Measurements from ENCODE around the gene SORCS3. TPM values are rescaled to one million over a fixed set of nuclear protein-coding genes. Genes with fewer than 3 reads are reported as not detected.

Gene SORCS3
- total RNA-seq, 4 donors from 2014 or later: not detected

- no peaks in the 10 kb centered on the region for H3K27me3 ChIP-seq
- DNase-seq (no peak), ATAC-seq (no peak)
- TF ChIP-seq POLR2A (IDR thresholded peaks at IDR 0.05) (no peak), CTCF (IDR thresholded peaks at IDR 0.05 in 4 of 5, conservative IDR thresholded peaks at IDR 0.05 in 1 of 5) (no peak)
- no peak overlapping the region for H3K27ac ChIP-seq
- no peaks in the 10 kb centered on the region for H3K4me1 ChIP-seq
- intact Hi-C loops (cut with DNase I; ENCODE audit: low total_unique reads) (no loop called here), in situ Hi-C loops (cut with MboI; ENCODE audit: low sequenced_read_pairs in 4 of 4) (no loop called here)
- H3K9me3 ChIP-seq: no peaks in the 10 kb centered on the region
- no peaks in the 10 kb centered on the region for H3K36me3 ChIP-seq
- H3K4me3 ChIP-seq: no peak overlapping the region
Measured at GRCh38 chr10:104881740-104882139, 240.7 kb downstream of the SORCS3 start.

- Histone ChIP-seq H3K36me3 (no peaks in the 10 kb centered on the region), H3K4me1 (no peaks in the 10 kb centered on the region), H3K4me3 (no peak overlapping the region), H3K27ac (no peak overlapping the region), H3K9me3 (peaks cover 0 to 8% (median 0%) of the 10 kb centered on the region in 3 donors), H3K27me3 (no peaks in the 10 kb centered on the region)
- DNase-seq: no peak
- in situ Hi-C loops (cut with MboI; ENCODE audit: low sequenced_read_pairs in 4 of 4): no loop called here
- ATAC-seq: no peak
- intact Hi-C loops (cut with DNase I; ENCODE audit: low total_unique reads): no loop called here
- TF ChIP-seq POLR2A (IDR thresholded peaks at IDR 0.05) (no peak), CTCF (IDR thresholded peaks at IDR 0.05 in 4 of 5, conservative IDR thresholded peaks at IDR 0.05 in 1 of 5) (no peak)
Measured at GRCh38 chr10:104892879-104893617, 252.0 kb downstream of the SORCS3 start.

- H3K4me1 ChIP-seq: no peaks in the 10 kb centered on the region
- H3K36me3 ChIP-seq: no peaks in the 10 kb centered on the region
- peaks cover 0 to 8% (median 0%) of the 10 kb centered on the region in 3 donors for H3K9me3 ChIP-seq
- no peak for DNase-seq
- in situ Hi-C loops (cut with MboI; ENCODE audit: low sequenced_read_pairs in 4 of 4): no loop called here
- ATAC-seq: no peak
- intact Hi-C loops (cut with DNase I; ENCODE audit: low total_unique reads): no loop called here
- no peak overlapping the region for H3K27ac ChIP-seq
- TF ChIP-seq POLR2A (IDR thresholded peaks at IDR 0.05) (no peak), CTCF (IDR thresholded peaks at IDR 0.05 in 4 of 5, conservative IDR thresholded peaks at IDR 0.05 in 1 of 5) (no peak)
- H3K27me3 ChIP-seq: no peaks in the 10 kb centered on the region
- no peak overlapping the region for H3K4me3 ChIP-seq
Measured at GRCh38 chr10:104893701-104894100, 252.6 kb downstream of the SORCS3 start.

GRCh38 chr10:104894681-104895080 lies 253.6 kb downstream of the SORCS3 start:
- ATAC-seq: no peak
- intact Hi-C loops (cut with DNase I; ENCODE audit: low total_unique reads) (no loop called here), in situ Hi-C loops (cut with MboI; ENCODE audit: low sequenced_read_pairs in 4 of 4) (no loop called here)
- peaks cover 0 to 8% (median 0%) of the 10 kb centered on the region in 3 donors for H3K9me3 ChIP-seq
- H3K4me1 ChIP-seq: no peaks in the 10 kb centered on the region
- no peak for DNase-seq
- no peaks in the 10 kb centered on the region for H3K36me3 ChIP-seq
- H3K27ac ChIP-seq: no peak overlapping the region
- H3K4me3 ChIP-seq: no peak overlapping the region
- TF ChIP-seq CTCF (IDR thresholded peaks at IDR 0.05 in 4 of 5, conservative IDR thresholded peaks at IDR 0.05 in 1 of 5) (no peak), POLR2A (IDR thresholded peaks at IDR 0.05) (no peak)
- no peaks in the 10 kb centered on the region for H3K27me3 ChIP-seq
